H1 (cell line): Measurements from ENCODE around the gene CD160. TPM values are rescaled to one million over a fixed set of nuclear protein-coding genes. Genes with fewer than 3 reads are reported as not detected.

Experiments used
- CTCF ChIA-PET: fragments of 300-600 bp; sonication (Branson Sonifier 250); formaldehyde crosslinking; loops from one replicate; lab custom pipeline; 2021; ENCODE audit not compliant: partially characterized antibody; lab: Charles Lee
- POLR2A ChIA-PET: fragments of 300-600 bp; sonication (Branson Sonifier 250); formaldehyde crosslinking; loops from one replicate; lab custom pipeline; 2021; ENCODE audit warnings: inconsistent platforms; ENCODE audit not compliant: partially characterized antibody; lab: Charles Lee
- DNase-seq, 2 experiments: peaks; one replicate each; pipeline versions ENCODE4 v3.0.0 to v3.0.0-alpha.2; 2010 to 2022; ENCODE audit warnings: low spot score in 2 of 2, low read depth in 1 of 2, mixed read lengths in 1 of 2
- FAIRE-seq: peaks from 2 replicates; lab custom pipeline; 2011; peaks lifted over from hg19 to GRCh38; lab: Jason Lieb, UNC
- H2AFZ ChIP-seq: 2 replicates; pipeline ENCODE4 v1.8.1; 2012; ENCODE audit warnings: low read length, inconsistent platforms
- H2AK5ac ChIP-seq: 2 replicates; pipeline ENCODE4 v1.6.1; 2013; ENCODE audit warnings: low read depth, low read length
- H2BK120ac ChIP-seq: replicated peaks from 2 replicates; pipeline ENCODE3; 2013; ENCODE audit warnings: low read depth, low read length, inconsistent platforms
- H2BK12ac ChIP-seq: 2 replicates; pipeline ENCODE4 v1.6.1; 2013; ENCODE audit warnings: low read depth, low read length
- H2BK15ac ChIP-seq: 2 replicates; pipeline ENCODE4 v1.6.1; 2013; ENCODE audit warnings: low read length
- H2BK20ac ChIP-seq: 2 replicates; pipeline ENCODE4 v1.6.1; 2013; ENCODE audit warnings: low read length
- H2BK5ac ChIP-seq: 2 replicates; pipeline ENCODE4 v1.6.1; 2013; ENCODE audit warnings: low read depth, low read length
- H3K14ac ChIP-seq: 2 replicates; pipeline ENCODE4 v1.6.1; 2013; ENCODE audit warnings: inconsistent platforms; ENCODE audit not compliant: insufficient read length
- H3K18ac ChIP-seq: 2 replicates; pipeline ENCODE4 v1.6.1; 2013; ENCODE audit warnings: low read length; ENCODE audit errors: extremely low read depth
- H3K23ac ChIP-seq: 2 replicates; pipeline ENCODE4 v1.6.1; 2013; ENCODE audit warnings: inconsistent platforms; ENCODE audit not compliant: insufficient read length
- H3K23me2 ChIP-seq: 2 replicates; pipeline ENCODE4 v1.6.1; 2013; ENCODE audit warnings: low read depth, low read length
- H3K27ac ChIP-seq: 2 replicates; pipeline ENCODE4 v1.6.1; 2011; ENCODE audit warnings: low read depth, low read length, inconsistent platforms
- H3K27me3 ChIP-seq, 4 experiments: replicated peaks in 1 of 4; 1 replicate in 1 of 4; 2 replicates in 3 of 4; pipeline versions ENCODE4 v1.6.1 to v1.8.1; 2011 to 2013; ENCODE audit warnings: low read length in 3 of 4, mild to moderate bottlenecking in 3 of 4, inconsistent platforms in 2 of 4, mixed read lengths in 2 of 4, moderate library complexity in 1 of 4; ENCODE audit not compliant: control insufficient read depth in 3 of 4, insufficient read depth in 3 of 4; ENCODE audit errors: extremely low read depth in 1 of 4
- H3K36me3 ChIP-seq, 4 experiments: 2 replicates each; pipeline versions ENCODE4 v1.6.1 to v1.8.1; 2011 to 2013; ENCODE audit warnings: mild to moderate bottlenecking in 4 of 4, low read length in 3 of 4, moderate library complexity in 2 of 4, control low read depth in 1 of 4, inconsistent platforms in 1 of 4; ENCODE audit not compliant: insufficient read depth in 4 of 4, control insufficient read depth in 2 of 4
- H3K4ac ChIP-seq: replicated peaks from 2 replicates; pipeline ENCODE3; 2013; ENCODE audit warnings: low read length, low read depth, mixed read lengths, inconsistent platforms; ENCODE audit not compliant: insufficient read length
- H3K4me1 ChIP-seq, 4 experiments: replicated peaks in 1 of 4; 1 replicate in 1 of 4; 2 replicates in 3 of 4; pipeline versions ENCODE4 v1.6.1 to v1.8.1; 2011 to 2013; ENCODE audit warnings: low read length in 3 of 4, inconsistent platforms in 2 of 4, mixed read lengths in 1 of 4; ENCODE audit not compliant: insufficient read depth in 4 of 4, control insufficient read depth in 3 of 4
- H3K4me2 ChIP-seq, 2 experiments: 2 replicates each; pipeline versions ENCODE4 v1.6.1 to v1.8.1; 2011 to 2013; ENCODE audit warnings: low read depth in 2 of 2, low read length in 2 of 2, control low read depth in 1 of 2, inconsistent platforms in 1 of 2, mild to moderate bottlenecking in 1 of 2; ENCODE audit not compliant: insufficient read depth in 1 of 2
- H3K4me3 ChIP-seq, 4 experiments: fragments of 200-600, 300-600 bp in 1 of 4; sonication (generic), shearing (Covaris generic), sonication (Bioruptor Twin) in 1 of 4; 2 replicates each; pipeline versions ENCODE4 v1.5.1 to v1.8.1; 2011 to 2016; ENCODE audit warnings: low read length in 4 of 4, low read depth in 3 of 4, control low read depth in 2 of 4, inconsistent platforms in 2 of 4, mild to moderate bottlenecking in 2 of 4, mixed read lengths in 1 of 4, moderate library complexity in 1 of 4; ENCODE audit not compliant: insufficient read depth in 2 of 4; ENCODE audit errors: extremely low read depth in 1 of 4
- H3K56ac ChIP-seq: replicated peaks from 2 replicates; pipeline ENCODE3; 2013; ENCODE audit warnings: low read depth, mild to moderate bottlenecking, mixed read lengths, low read length, inconsistent platforms; ENCODE audit not compliant: insufficient read length
- H3K79me1 ChIP-seq: 2 replicates; pipeline ENCODE4 v1.6.1; 2013; ENCODE audit warnings: low read depth, low read length, control low read depth
- H3K79me2 ChIP-seq, 2 experiments: 2 replicates each; pipeline versions ENCODE4 v1.6.1 to v1.8.1; 2012 to 2013; ENCODE audit warnings: low read length in 2 of 2, mild to moderate bottlenecking in 2 of 2, inconsistent platforms in 1 of 2; ENCODE audit not compliant: insufficient read depth in 2 of 2, control insufficient read depth in 1 of 2
- H3K9ac ChIP-seq, 4 experiments: replicated peaks in 1 of 4; 1 replicate in 1 of 4; 2 replicates in 3 of 4; pipeline versions ENCODE4 v1.6.1 to v1.8.1; 2011 to 2013; ENCODE audit warnings: low read depth in 3 of 4, low read length in 3 of 4, control low read depth in 2 of 4, mild to moderate bottlenecking in 2 of 4, moderate library complexity in 2 of 4, inconsistent platforms in 1 of 4; ENCODE audit errors: extremely low read depth in 1 of 4
- H3K9me3 ChIP-seq, 2 experiments: 2 replicates each; pipeline versions ENCODE4 v1.6.1 to v1.8.1; 2012 to 2013; ENCODE audit warnings: mild to moderate bottlenecking in 2 of 2, moderate library complexity in 2 of 2, control low read depth in 1 of 2, inconsistent platforms in 1 of 2, low read depth in 1 of 2, low read length in 1 of 2, mixed read lengths in 1 of 2; ENCODE audit not compliant: insufficient read depth in 2 of 2
- H4K20me1 ChIP-seq, 2 experiments: replicated peaks in 1 of 2; 2 replicates each; pipeline versions ENCODE3 to v1.8.1; 2011 to 2013; ENCODE audit warnings: inconsistent platforms in 2 of 2, low read length in 2 of 2, mild to moderate bottlenecking in 1 of 2; ENCODE audit not compliant: insufficient read depth in 2 of 2, control insufficient read depth in 1 of 2
- H4K5ac ChIP-seq: 2 replicates; pipeline ENCODE4 v1.6.1; 2013; ENCODE audit warnings: low read length, low read depth, mixed read lengths, inconsistent platforms; ENCODE audit not compliant: insufficient read length
- H4K8ac ChIP-seq: 2 replicates; pipeline ENCODE4 v1.8.0; 2013; ENCODE audit warnings: mild to moderate bottlenecking, moderate library complexity, low read length, inconsistent platforms; ENCODE audit not compliant: insufficient read depth; ENCODE audit errors: extremely low read depth
- H4K91ac ChIP-seq: replicated peaks from 2 replicates; pipeline ENCODE3; 2013; ENCODE audit warnings: low read length, mixed read lengths, inconsistent platforms; ENCODE audit not compliant: insufficient read length
- ASH2L ChIP-seq: fragments of 200-600, 300-600 bp; sonication (generic); IDR thresholded peaks from one replicate; pipeline ENCODE4 v1.7.1; 2017; ENCODE audit warnings: low read length
- BCL11A ChIP-seq, 2 experiments: IDR thresholded peaks; one replicate each; pipeline ENCODE4 v1.6.1; 2011; ENCODE audit warnings: low read depth in 2 of 2, low read length in 2 of 2, mild to moderate bottlenecking in 2 of 2
- BRCA1 ChIP-seq: IDR thresholded peaks from 2 replicates; pipeline ENCODE4 v1.6.1; 2012; ENCODE audit warnings: low read depth, low read length, improper control_type of control experiment
- CBX8 ChIP-seq: fragments of 300-800, 300-1000 bp; sonication (generic); IDR thresholded peaks from 2 replicates; pipeline ENCODE4 v1.7.1; 2016; ENCODE audit warnings: low read depth, low read length, borderline replicate concordance
- CREB1 ChIP-seq: IDR thresholded peaks from 2 replicates; pipeline ENCODE4 v1.6.1; 2012; ENCODE audit warnings: inconsistent platforms
- POLR2AphosphoS5 ChIP-seq: IDR thresholded peaks from 2 replicates; pipeline ENCODE4 v1.6.1; 2011; ENCODE audit warnings: low read depth, low read length
- SIN3A ChIP-seq, 2 experiments: IDR thresholded peaks in 1 of 2; conservative IDR thresholded peaks in 1 of 2; 2 replicates each; pipeline ENCODE4 v1.6.1; 2011 to 2012; ENCODE audit warnings: low read length in 2 of 2, improper control_type of control experiment in 1 of 2, low read depth in 1 of 2, mild to moderate bottlenecking in 1 of 2
- ZNF274 ChIP-seq: IDR thresholded peaks from 2 replicates; pipeline ENCODE4 v1.7.0; 2012; ENCODE audit warnings: low read length, borderline replicate concordance; ENCODE audit errors: extremely low read depth
- WGBS, 2 experiments: shearing (Covaris generic) in 1 of 2; methylation state at CpG; one replicate each; pipeline versions ENCODE4 v1.1.6 to v1.1.7; 2013 to 2015; ENCODE audit warnings: low lambda C conversion rate in 2 of 2, mixed read lengths in 2 of 2, inconsistent platforms in 1 of 2, low coverage in 1 of 2, missing lambda C conversion rate in 1 of 2; ENCODE audit not compliant: insufficient replicate concordance in 2 of 2, insufficient coverage in 1 of 2, insufficient read length in 1 of 2; ENCODE audit errors: extremely low coverage in 1 of 2, missing lambda C conversion rate in 1 of 2; 5-methylcytosine and 5-hydroxymethylcytosine counted together
- polyA plus RNA-seq, 7 experiments: library from polyadenylated mRNA; depleted of rRNA in 3 of 7; stranded (reverse) in 5 of 7; unstranded in 2 of 7; fragments of >200 nt in 5 of 7; fragments of 200-250 nt in 2 of 7; gene quantifications; 1 replicate in 5 of 7; 2 replicates in 1 of 7; 4 replicates in 1 of 7; pipeline versions ENCODE4 v1.2.1 to v1.2.3, GENCODE V29; 2011 to 2013; ENCODE audit warnings: missing spikeins in 2 of 7, mixed read lengths in 2 of 7
- total RNA-seq: library from RNA; stranded (reverse); fragmentation: NEBNext Ultra II Directional; extraction: Animal tissue kit (Norgen Biotek cat#: 25700); gene quantifications from 2 replicates; pipeline ENCODE4 v1.2.1, GENCODE V29; 2021

CD160 gene
- total and polyA plus RNA-seq, 2 of the 8 experiments (the other 6 are each of a cell fraction or from before 2014, with no cell fraction given) = not detected

DNA sequence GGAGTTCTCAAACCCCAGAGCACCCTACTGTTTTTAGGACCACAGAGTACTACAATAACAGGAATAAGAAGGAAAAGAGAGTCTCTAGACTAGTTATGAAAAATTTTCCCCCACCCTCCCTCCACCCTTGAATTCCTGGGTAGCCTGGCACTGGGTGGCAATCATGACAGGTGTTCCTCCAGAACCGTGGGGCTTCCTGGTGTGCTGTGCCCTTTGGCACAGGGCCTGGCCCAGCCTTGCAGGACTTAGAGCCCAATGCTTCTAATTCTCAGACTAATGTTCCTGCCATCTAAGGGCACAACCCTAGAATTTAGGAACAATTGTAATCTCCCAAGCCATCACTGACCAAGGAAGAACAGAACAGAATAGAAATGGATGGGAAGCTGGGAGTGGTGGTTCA is 1.5 kb upstream of the CD160 start:
- no peak overlapping the region; the same call in 1 of the 2 replicates for H3K27ac ChIP-seq
- H3K9ac ChIP-seq = no peak overlapping the region
- H2BK5ac ChIP-seq = no peak overlapping the region
- no peak overlapping the region for H4K8ac ChIP-seq
- no peak overlapping the region for H3K4me2 ChIP-seq
- H3K9me3 ChIP-seq = no peaks in the 10 kb centered on the region
- H2AFZ ChIP-seq = no peak overlapping the region
- H2BK12ac ChIP-seq = no peak overlapping the region
- H3K18ac ChIP-seq = no peak overlapping the region
- DNase-seq (no peak), FAIRE-seq (no peak)
- H3K23me2 ChIP-seq = peaks cover 2% of the 10 kb centered on the region; the same call in 1 of the 2 replicates
- ChIA-PET POLR2A (no interaction called here), CTCF (no interaction called here)
- H3K79me1 ChIP-seq = no peaks in the 10 kb centered on the region
- no peak overlapping the region for H2BK20ac ChIP-seq
- no peaks in the 10 kb centered on the region; a peak in 2 of 7 replicates for H3K4me1 ChIP-seq
- H4K20me1 ChIP-seq = no peaks in the 10 kb centered on the region
- no peak overlapping the region for H3K4me3 ChIP-seq
- H2BK15ac ChIP-seq = no peak overlapping the region
- H3K23ac ChIP-seq = no peak overlapping the region
- H3K56ac ChIP-seq = no peak overlapping the region
- H3K36me3 ChIP-seq = no peaks in the 10 kb centered on the region
- H4K91ac ChIP-seq = no peak overlapping the region
- H2AK5ac ChIP-seq = no peak overlapping the region
- WGBS, 2 experiments = 84% methylated on average over 1 of the region's 1 CpG; no CpG with 5 or more reads in 1 of the 2 experiments
- H2BK120ac ChIP-seq = no peak overlapping the region
- H3K27me3 ChIP-seq = peaks cover 0 to 7% (median 7%) of the 10 kb centered on the region in 4 experiments; a peak in 5 of 7 replicates
- H3K14ac ChIP-seq = no peak overlapping the region
- no peak overlapping the region for H4K5ac ChIP-seq
- no peak for TF ChIP-seq CBX8
- TF ChIP-seq BCL11A (IDR thresholded peaks at IDR 0.05; ENCODE audit: low read depth in 2 of 2, low read length in 2 of 2) = no peak
- no peak for TF ChIP-seq CREB1
- no peak for TF ChIP-seq ZNF274
- no peak for TF ChIP-seq BRCA1
- TF ChIP-seq POLR2AphosphoS5 = no peak
- TF ChIP-seq ASH2L = no peak
- no peak for TF ChIP-seq SIN3A (conservative IDR thresholded peaks at IDR 0.05 in 1 of 2, IDR thresholded peaks at IDR 0.05 in 1 of 2; ENCODE audit: low read depth in 1 of 2, low read length in 2 of 2)
- H3K79me2 ChIP-seq = no peaks in the 10 kb centered on the region
- H3K4ac ChIP-seq = no peak overlapping the region
